Glutamatergic neuron (in vitro differentiated cells): Measurements from ENCODE around the gene ORC4. TPM values are rescaled to one million over a fixed set of nuclear protein-coding genes. Genes with fewer than 3 reads are reported as not detected.
A peak's percentile ranks its signal among the peaks of the same experiment; 100 is the strongest.
"Not testable (repeated sequence)": the region's sequence is repeated elsewhere in the genome, so short reads cannot be mapped to it uniquely, and the experiment has no call there.

Experiments used
- DNase-seq: peaks from one replicate; pipeline ENCODE4 v3.0.0; 2022
- H3K27ac Mint-ChIP-seq: one replicate; pipeline ENCODE4 v1.8.0; 2020; ENCODE audit warnings: mild to moderate bottlenecking, mixed read lengths, inconsistent platforms; ENCODE audit not compliant: unreplicated experiment
- H3K27me3 Mint-ChIP-seq: one replicate; pipeline ENCODE4 v1.8.0; 2020; ENCODE audit warnings: mild to moderate bottlenecking, moderate library complexity, mixed read lengths, inconsistent platforms; ENCODE audit not compliant: unreplicated experiment
- H3K36me3 Mint-ChIP-seq: one replicate; pipeline ENCODE4 v1.8.0; 2020; ENCODE audit warnings: mild to moderate bottlenecking, mixed read lengths, inconsistent platforms; ENCODE audit not compliant: unreplicated experiment
- H3K4me1 Mint-ChIP-seq: one replicate; pipeline ENCODE4 v1.8.0; 2020; ENCODE audit warnings: mild to moderate bottlenecking, low read depth, mixed read lengths, inconsistent platforms; ENCODE audit not compliant: unreplicated experiment
- H3K4me3 Mint-ChIP-seq: one replicate; pipeline ENCODE4 v1.8.0; 2020; ENCODE audit warnings: mild to moderate bottlenecking, mixed read lengths, inconsistent platforms; ENCODE audit not compliant: unreplicated experiment
- H3K9me3 Mint-ChIP-seq: one replicate; pipeline ENCODE4 v1.8.0; 2020; ENCODE audit warnings: mild to moderate bottlenecking, moderate library complexity, mixed read lengths, inconsistent platforms; ENCODE audit not compliant: unreplicated experiment
- CTCF ChIP-seq: fragments of 200-600 bp; sonication (generic); IDR thresholded peaks from one replicate; pipeline ENCODE4 v1.5.0; 2021; ENCODE audit not compliant: partially characterized antibody, unreplicated experiment
- total RNA-seq: library from RNA; stranded (reverse); fragmentation: NEBNext Ultra II Directional; extraction: Animal tissue kit (Norgen Biotek cat#: 25700); gene quantifications from one replicate; pipeline ENCODE4 v1.2.1, GENCODE V29; 2021; ENCODE audit not compliant: unreplicated experiment

Gene ORC4
- total RNA-seq, 1 donor from 2014 or later, result 72.9 TPM

GRCh38 chr2:148021886-148022285 is 1.3 kb upstream of the ORC4 start:
- Mint-ChIP-seq H3K36me3 (no peaks in the 10 kb centered on the region), H3K27ac (peak overlapping the region; percentile 99), H3K4me1 (peaks cover 18% of the 10 kb centered on the region), H3K9me3 (peaks cover 10% of the 10 kb centered on the region), H3K27me3 (peaks cover 11% of the 10 kb centered on the region), H3K4me3 (peak overlapping the region; percentile 100)
- TF ChIP-seq CTCF, result no peak
- no peak for DNase-seq

- peaks cover 10% of the 10 kb centered on the region for H3K9me3 Mint-ChIP-seq
Measured at GRCh38 chr2:148021059-148021861, 723 bp upstream of the ORC4 start, which contains the start of gene MBD5. Gene MBD5 (plus strand): TSS chr2:148021091.

GRCh38 chr2:148014616-148015015 is 5.9 kb downstream of the ORC4 start:
- H3K27ac Mint-ChIP-seq, result no peak overlapping the region
- TF ChIP-seq CTCF, result no peak
- H3K4me1 Mint-ChIP-seq, result peaks cover 12% of the 10 kb centered on the region
- no peak overlapping the region for H3K4me3 Mint-ChIP-seq
- DNase-seq, result no peak
- H3K27me3 Mint-ChIP-seq, result no peaks in the 10 kb centered on the region
- peaks cover 3% of the 10 kb centered on the region for H3K36me3 Mint-ChIP-seq
- no peaks in the 10 kb centered on the region for H3K9me3 Mint-ChIP-seq

More at GRCh38 chr2:148021059-148021861, 723 bp upstream of the ORC4 start, which contains the start of gene MBD5:
- peaks cover 21% of the 10 kb centered on the region for H3K4me1 Mint-ChIP-seq
- H3K4me3 Mint-ChIP-seq, result peak within 1 kb of the TSS; percentile 100
- peaks cover 11% of the 10 kb centered on the region for H3K27me3 Mint-ChIP-seq
- TF ChIP-seq CTCF, result no peak
- peak; percentile 65 for DNase-seq
- peak within 1 kb of the TSS; percentile 99 for H3K27ac Mint-ChIP-seq
- H3K36me3 Mint-ChIP-seq, result no peaks in the 10 kb centered on the region

GRCh38 chr2:148013876-148014275 is 6.7 kb downstream of the ORC4 start:
- no peak for DNase-seq
- H3K36me3 Mint-ChIP-seq, result peaks cover 3% of the 10 kb centered on the region
- no peaks in the 10 kb centered on the region for H3K9me3 Mint-ChIP-seq
- no peak for TF ChIP-seq CTCF
- peak overlapping the region; percentile 59 for H3K27ac Mint-ChIP-seq
- no peaks in the 10 kb centered on the region for H3K27me3 Mint-ChIP-seq
- no peak overlapping the region for H3K4me3 Mint-ChIP-seq
- peaks cover 12% of the 10 kb centered on the region for H3K4me1 Mint-ChIP-seq

GRCh38 chr2:148008411-148008810 is 12.1 kb downstream of the ORC4 start:
- H3K27me3 Mint-ChIP-seq, H3K4me3 Mint-ChIP-seq, H3K4me1 Mint-ChIP-seq, H3K27ac Mint-ChIP-seq, H3K36me3 Mint-ChIP-seq, DNase-seq, H3K9me3 Mint-ChIP-seq: not testable (repeated sequence)
